Left ventricle myocardium inferior (tissue), 1 donor: ENCODE measurements around the gene PRPF40B. TPM values are rescaled to one million over a fixed set of nuclear protein-coding genes. Genes with fewer than 3 reads are reported as not detected.

Experiments
- DNase-seq: peaks from one replicate; pipeline ENCODE4 v3.0.0-alpha.2; 2020
- H3K27ac ChIP-seq: fragments of 200-600 bp; replicated peaks from 2 replicates; pipeline ENCODE4 v1.8.0; 2021
- H3K27me3 ChIP-seq: fragments of 200-600 bp; 2 replicates; pipeline ENCODE4 v1.8.0; 2021; ENCODE audit warnings: low read depth
- H3K36me3 ChIP-seq: fragments of 200-600 bp; 2 replicates; pipeline ENCODE4 v1.8.0; 2021
- H3K4me1 ChIP-seq: fragments of 200-600 bp; 2 replicates; pipeline ENCODE4 v1.8.0; 2021
- H3K4me3 ChIP-seq: fragments of 200-600 bp; 2 replicates; pipeline ENCODE4 v1.8.0; 2021; ENCODE audit warnings: mild to moderate bottlenecking, moderate library complexity
- H3K9me3 ChIP-seq: fragments of 200-600 bp; replicated peaks from 2 replicates; pipeline ENCODE4 v1.8.0; 2021
- CTCF ChIP-seq: fragments of 200-600 bp; IDR thresholded peaks from 2 replicates; pipeline ENCODE4 v1.8.0; 2021; ENCODE audit warnings: antibody characterized with exemption, mild to moderate bottlenecking, borderline replicate concordance
- intact Hi-C: fragments of 100-400 bp; cut with micrococcal nuclease; formaldehyde crosslinking; loops from one replicate; pipeline ENCODE4 v1.11.0; 2022
- total RNA-seq: library from RNA; stranded (reverse); fragmentation: NEBNext Ultra II Directional; extraction: Animal tissue kit (Norgen Biotek cat#: 25700); gene quantifications from one replicate; pipeline ENCODE4 v1.2.1, GENCODE V29; 2021
- donor health status: DM: no; HTN: yes; CAD: no; lungs with severe emphysema.

Gene PRPF40B
- total RNA-seq, 1 donor from 2014 or later: 22.0 TPM

- intact Hi-C loops: no loop called here
- TF ChIP-seq CTCF: no peak
- H3K27ac ChIP-seq: no peak overlapping the region
- H3K4me3 ChIP-seq: no peak overlapping the region
- no peaks in the 10 kb centered on the region for H3K27me3 ChIP-seq
- no peaks in the 10 kb centered on the region for H3K9me3 ChIP-seq
- no peaks in the 10 kb centered on the region for H3K36me3 ChIP-seq
- no peak for DNase-seq
- H3K4me1 ChIP-seq: peaks cover 41% of the 10 kb centered on the region
Observed at GRCh38 chr12:49683599-49684309, 60.4 kb downstream of the PRPF40B start.

- Histone ChIP-seq H3K36me3 (no peaks in the 10 kb centered on the region), H3K27ac (no peak overlapping the region), H3K4me3 (no peak overlapping the region), H3K27me3 (no peaks in the 10 kb centered on the region), H3K9me3 (no peaks in the 10 kb centered on the region), H3K4me1 (peaks cover 46% of the 10 kb centered on the region)
- intact Hi-C loops: no loop called here
- no peak for DNase-seq
- no peak for TF ChIP-seq CTCF
Observed at GRCh38 chr12:49684310-49684854, 61.0 kb downstream of the PRPF40B start.

DNA sequence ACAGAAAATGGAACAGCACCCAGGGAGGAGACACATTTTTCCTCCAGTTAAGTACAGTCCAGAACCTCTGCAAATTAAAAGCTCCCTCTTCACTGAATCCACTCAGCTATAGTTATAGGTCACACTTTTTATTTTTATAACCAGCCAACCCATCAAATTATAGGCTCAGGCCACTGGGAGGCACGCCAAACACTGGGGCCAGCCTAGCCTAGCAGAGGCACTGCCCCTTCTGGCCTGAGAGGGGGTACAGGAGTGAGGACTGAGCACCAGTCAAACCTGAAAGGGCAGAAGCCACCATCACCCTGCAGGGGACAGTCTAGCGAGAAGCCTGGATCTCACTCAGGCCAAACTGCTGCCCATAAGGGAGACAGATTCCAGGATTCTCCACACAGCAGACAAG is 64.6 kb downstream of the PRPF40B start:
- H3K4me1 ChIP-seq: peaks cover 69% of the 10 kb centered on the region

GRCh38 chr12:49689237-49689636 is 65.9 kb downstream of the PRPF40B start:
- Histone ChIP-seq H3K27ac (no peak overlapping the region), H3K36me3 (no peaks in the 10 kb centered on the region), H3K4me3 (no peak overlapping the region), H3K4me1 (peaks cover 63% of the 10 kb centered on the region), H3K27me3 (no peaks in the 10 kb centered on the region), H3K9me3 (no peaks in the 10 kb centered on the region)
- DNase-seq: no peak
- no peak for TF ChIP-seq CTCF
- intact Hi-C loops: no loop called here

More for the DNA sequence above, 64.6 kb downstream of the PRPF40B start:
- intact Hi-C loops: no loop called here
- DNase-seq: no peak
- no peaks in the 10 kb centered on the region for H3K27me3 ChIP-seq
- no peak overlapping the region for H3K27ac ChIP-seq
- no peaks in the 10 kb centered on the region for H3K9me3 ChIP-seq
- TF ChIP-seq CTCF: no peak
- H3K4me3 ChIP-seq: no peak overlapping the region
- no peaks in the 10 kb centered on the region for H3K36me3 ChIP-seq

DNA sequence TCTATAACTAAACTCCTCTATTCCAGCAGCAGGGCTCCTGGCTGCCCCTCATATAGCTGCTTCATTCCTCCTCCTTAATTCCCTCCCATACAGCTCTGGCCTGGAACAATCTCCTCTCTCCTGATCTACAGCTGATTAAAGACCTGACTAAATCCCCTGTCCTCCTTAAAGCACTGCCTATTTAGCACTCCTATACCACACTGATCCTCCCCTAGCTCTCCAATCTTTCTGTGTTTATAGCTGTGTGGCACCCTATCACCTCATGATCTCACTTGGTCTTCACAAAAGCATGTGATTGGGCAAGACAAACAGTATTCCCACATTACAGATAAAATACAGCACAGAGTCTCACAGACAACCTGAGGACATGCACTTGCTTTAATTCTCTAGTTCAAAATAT is 66.4 kb downstream of the PRPF40B start:
- no peaks in the 10 kb centered on the region for H3K9me3 ChIP-seq
- intact Hi-C loops: no loop called here
- no peak for DNase-seq
- no peaks in the 10 kb centered on the region for H3K27me3 ChIP-seq
- TF ChIP-seq CTCF: no peak
- no peak overlapping the region for H3K4me3 ChIP-seq
- no peak overlapping the region for H3K27ac ChIP-seq
- peaks cover 62% of the 10 kb centered on the region for H3K4me1 ChIP-seq
- no peaks in the 10 kb centered on the region for H3K36me3 ChIP-seq
